ENCODE data around the gene UROC1.

The UROC1 gene

DNA sequence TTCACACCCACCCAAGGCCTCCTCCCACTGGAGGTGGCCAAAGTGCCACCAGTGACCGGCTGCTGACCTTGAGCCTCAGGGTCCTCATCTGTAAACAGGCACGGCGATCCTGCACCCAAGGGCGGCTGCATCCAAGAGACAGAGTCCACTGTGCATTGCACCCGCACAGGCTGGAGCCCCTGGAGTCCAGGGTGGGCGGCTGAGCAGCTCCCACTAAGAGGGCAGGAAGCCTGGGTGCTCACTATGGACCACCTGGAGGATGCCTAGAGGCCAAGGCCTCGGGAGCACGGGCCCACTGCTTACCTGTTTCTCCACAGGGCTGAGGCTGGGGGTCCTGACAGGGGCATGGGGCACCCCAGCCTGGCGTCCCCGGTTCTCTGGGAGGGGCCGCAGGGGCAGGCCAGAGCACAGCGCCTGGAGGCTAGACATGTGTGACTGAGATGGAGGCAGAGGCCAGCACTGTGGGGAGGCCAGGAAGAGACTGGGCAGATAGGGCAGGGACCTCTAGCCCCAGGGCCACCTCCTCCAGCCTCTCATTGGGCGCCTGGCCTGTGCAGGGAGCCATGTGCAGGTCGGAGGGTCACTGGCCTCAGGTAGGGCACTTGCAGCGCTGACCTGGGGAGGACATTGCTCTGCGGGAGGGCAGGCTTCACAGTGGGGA lies at the start of gene UROC1:
Gene UROC1, minus strand, starts transcription at position 483 of the 661 bp plus-strand sequence. Its CDS starts 54 bp downstream, at position 429.
- DNase-seq = no peak

- no peak for DNase-seq
These were observed 45.2 kb upstream of the UROC1 start for GRCh38 chr3:126562737-126563276.

GRCh38 chr3:126558336-126559071 lies 40.9 kb upstream of the UROC1 start, which contains the start of gene C3orf22:
C3orf22 (minus strand) TSS chr3:126558932; CDS start chr3:126553390, 5,542 bp downstream.
- peak; percentile 47 for DNase-seq

DNA sequence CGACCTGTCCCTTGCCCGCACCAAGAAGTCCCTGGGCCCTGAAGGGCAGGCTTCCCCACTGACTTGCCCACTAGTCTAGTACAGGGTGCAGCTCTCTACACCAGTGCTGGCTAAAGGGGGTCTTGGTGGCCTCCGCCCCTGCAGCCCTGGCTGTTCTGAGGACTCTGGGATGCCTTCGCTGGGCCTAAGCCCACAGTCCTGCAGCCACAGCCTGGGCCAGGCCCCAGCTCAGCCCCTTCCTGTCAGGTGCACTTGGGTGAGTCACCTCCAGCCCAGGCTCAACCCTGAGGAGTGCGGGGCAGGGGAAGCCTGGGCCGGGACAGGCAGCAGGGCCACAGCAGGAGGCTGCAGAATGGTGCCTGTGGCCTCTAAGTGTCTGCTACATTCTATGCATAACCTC lies 40.2 kb upstream of the UROC1 start:
- peak; percentile 41 for DNase-seq

DNA sequence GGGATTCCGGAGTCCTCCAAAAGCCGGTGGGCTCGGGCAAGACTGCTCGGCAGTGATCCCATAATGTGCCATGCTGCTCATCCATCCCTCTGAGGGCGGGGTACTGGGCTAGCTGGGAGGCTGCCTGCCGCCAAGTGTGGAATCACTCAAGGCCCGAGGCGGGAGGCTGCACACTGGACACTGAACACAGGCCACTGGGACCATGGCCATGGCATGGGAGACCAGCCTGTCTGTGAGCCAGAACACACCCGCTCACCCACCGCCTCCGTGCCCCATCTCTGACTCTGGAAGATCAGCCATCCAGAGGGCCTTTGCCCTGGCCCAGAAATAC lies 39.8 kb upstream of the UROC1 start:
- no peak for DNase-seq

- DNase-seq = peak; percentile 42
These were observed 39.3 kb upstream of the UROC1 start for GRCh38 chr3:126556637-126557414.

- peak; percentile 42 for DNase-seq
These were observed 38.4 kb upstream of the UROC1 start for GRCh38 chr3:126555795-126556636.

GRCh38 chr3:126554560-126555525 lies 37.3 kb upstream of the UROC1 start:
- peak; percentile 38 for DNase-seq

- DNase-seq = peak; percentile 47
These were observed 35.9 kb upstream of the UROC1 start for GRCh38 chr3:126553284-126554084.

- DNase-seq = peak; percentile 44
These were observed 35.2 kb upstream of the UROC1 start for GRCh38 chr3:126552688-126553283.

DNA sequence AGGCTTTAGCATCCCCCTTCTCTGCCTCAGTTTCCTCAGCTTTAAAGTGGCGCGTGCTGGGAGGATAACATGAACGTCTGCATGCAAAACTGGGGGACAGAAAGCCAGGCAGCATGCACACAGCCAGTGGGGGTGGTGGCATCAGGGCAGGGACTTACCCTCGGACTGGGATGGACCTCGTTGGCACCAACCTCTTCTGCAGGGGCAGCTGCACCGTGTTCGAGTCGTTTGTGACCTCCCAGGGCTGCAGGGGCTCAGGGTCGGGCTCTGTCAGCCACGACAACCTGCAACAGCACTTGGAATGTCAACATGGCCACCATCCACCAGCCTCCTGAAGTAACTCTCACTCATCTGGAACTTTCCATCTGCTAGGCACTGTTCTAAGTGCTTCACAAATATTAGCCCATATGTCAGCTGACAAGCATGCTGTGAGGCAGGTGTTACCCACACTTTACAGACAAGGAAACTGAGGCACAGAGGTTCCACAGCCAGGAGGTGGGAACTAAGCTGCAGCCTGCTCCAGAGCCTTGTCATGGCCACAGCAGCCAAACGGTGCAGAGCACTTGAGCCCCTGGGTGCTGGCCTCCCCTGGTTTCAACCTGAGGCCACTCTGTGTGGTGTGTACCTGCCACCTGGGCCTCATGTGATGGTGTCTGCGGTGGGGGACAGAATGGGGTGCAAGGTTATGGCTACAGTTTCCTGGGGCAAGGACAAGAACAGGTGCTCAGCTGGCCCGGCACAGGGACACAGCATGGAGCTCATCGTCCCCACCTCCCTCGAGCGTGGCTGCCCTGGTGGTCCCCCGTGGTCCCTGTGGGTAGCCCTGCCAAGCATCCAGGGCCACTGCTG lies 34.5 kb upstream of the UROC1 start:
- DNase-seq = peak; percentile 35

- peak; percentile 38 for DNase-seq
These were observed 33.7 kb upstream of the UROC1 start for GRCh38 chr3:126551121-126551838.

DNA sequence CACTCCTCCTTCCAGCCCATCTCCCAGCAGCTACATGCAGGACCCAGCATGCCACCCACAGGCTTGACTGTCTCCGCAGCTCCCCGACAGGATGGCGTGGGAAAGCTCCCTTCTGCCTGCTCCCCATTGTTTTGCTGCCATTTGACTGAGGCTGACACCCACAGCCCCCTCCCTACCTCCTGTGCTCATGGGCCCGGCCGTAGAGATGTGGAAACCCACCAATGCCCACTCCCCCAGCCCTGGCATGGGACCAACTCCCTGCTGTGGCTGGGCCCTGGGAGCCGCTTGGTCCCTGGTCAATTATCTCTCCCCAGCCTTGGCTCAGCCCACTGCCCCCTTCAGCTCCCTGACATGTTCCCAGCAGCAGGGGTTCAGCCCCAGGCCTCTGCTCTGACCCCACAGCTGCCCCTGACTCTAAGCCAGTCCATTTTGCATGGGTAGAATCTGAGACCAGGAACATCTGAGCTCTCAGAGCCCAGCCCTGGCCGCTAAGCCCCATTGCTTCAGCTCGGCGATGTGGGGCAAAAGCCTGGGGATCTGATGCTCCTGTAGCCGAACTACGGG lies 33.0 kb upstream of the UROC1 start:
- peak; percentile 33 for DNase-seq

DNA sequence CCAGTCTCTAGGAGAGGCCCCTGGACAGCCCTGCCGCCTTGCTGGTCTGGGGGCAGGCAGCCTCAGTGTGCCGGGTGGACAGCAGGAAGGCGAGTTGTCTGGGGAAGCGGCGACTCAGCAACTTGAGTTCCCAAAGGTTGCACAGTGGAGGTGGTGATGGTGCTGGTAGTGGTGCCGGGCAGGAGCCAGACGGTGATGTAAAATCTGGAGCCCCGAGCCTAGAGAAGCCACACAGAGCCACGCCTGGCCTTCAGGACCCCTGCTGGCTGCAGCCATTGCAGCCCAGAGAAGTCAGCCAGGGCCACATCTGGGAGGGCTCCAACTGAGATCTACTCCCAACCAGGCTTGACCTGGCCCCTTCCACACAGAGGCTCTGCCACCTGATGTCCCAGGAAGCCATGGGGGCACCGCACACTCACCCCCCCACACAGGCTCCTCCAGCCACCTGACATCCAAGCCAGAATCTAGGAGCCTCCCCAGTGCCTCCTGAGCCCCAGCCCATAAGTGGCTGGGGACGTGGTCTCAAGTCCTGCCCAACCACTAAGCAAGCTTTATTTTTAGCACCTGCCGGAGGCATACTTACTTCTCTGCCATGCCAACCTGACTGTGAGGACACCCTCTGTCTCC lies 32.4 kb upstream of the UROC1 start:
- peak; percentile 45 for DNase-seq

- DNase-seq = peak; percentile 15
These were observed 31.2 kb upstream of the UROC1 start for GRCh38 chr3:126548556-126549466.

DNA sequence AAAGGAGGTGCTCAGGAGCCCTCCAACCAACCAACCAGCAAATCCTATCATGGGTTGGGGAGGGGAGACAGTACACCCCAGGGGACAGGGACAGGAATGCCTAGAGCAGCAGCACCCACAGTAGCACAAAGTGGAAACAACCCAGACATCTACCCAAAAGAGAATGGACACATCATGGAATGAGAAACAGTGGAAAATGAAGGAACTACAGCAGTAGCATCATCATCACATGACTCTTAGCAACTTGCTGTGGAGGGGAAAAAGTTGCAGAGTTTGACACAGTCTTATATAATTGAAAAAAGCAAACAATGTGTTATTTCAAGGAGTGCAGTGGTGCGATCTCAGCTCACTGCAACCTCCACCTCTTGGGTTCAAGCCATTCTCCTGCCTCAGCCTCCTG lies 30.1 kb upstream of the UROC1 start:
- DNase-seq = no peak
